ENCODE data around the gene TGIF1. TPM values are rescaled to one million over a fixed set of nuclear protein-coding genes. Genes with fewer than 3 reads are reported as not detected.

TGIF1 gene
- polyA plus RNA-seq, 1 donor from 2014 or later = 3.6 TPM

DNA sequence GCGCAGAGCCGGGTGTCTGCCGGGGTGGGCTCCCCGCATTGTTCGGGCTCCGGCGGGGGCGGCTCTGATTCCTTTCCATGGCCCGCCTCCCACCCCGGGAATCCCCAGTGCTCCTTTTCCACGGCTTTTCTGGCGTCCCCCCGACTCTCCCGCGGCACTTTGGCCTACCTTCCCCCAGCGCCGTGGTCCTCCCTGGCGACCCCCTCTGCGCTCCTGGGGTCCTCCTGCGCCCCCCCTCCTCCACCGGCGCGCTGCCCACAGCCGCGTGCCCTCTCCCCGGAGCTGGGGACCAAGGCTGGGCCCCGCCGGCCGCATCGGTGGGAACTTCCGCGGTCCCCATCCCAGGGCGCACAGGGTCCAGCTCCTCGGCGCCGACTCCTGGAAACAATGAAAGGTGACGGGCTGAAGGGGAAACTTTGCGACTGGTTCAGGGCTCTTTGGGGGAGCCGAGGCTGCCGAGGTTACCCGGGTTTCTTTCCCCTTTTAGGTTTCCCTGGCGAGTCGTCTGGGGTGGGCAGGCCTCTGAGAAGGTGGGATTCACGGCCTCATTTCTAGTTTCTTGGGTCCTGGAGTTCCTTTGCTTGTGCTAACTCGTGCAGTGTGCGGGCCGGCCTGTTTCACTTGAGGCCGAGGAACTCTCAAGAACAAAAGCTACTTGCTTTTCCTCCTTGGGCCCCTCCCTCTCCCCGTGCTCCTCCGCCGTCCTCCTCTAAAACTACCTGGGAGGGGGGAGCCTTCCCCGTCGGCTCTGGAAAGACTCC is 2.2 kb downstream of the TGIF1 start:
- H3K27ac ChIP-seq (ENCODE audit: low read length) = no peak overlapping the region
- H2AFZ ChIP-seq (ENCODE audit: low read depth, low read length) = no peak overlapping the region
- H3K9me3 ChIP-seq (ENCODE audit: low read length) = no peaks in the 10 kb centered on the region
- H3K79me2 ChIP-seq (replicated peaks; ENCODE audit: insufficient read depth, low read length) = peaks cover 53% of the 10 kb centered on the region
- H4K20me1 ChIP-seq (ENCODE audit: insufficient read depth) = no peaks in the 10 kb centered on the region
- no peak overlapping the region for H3K9ac ChIP-seq (ENCODE audit: low read length)
- no peaks in the 10 kb centered on the region for H3F3A ChIP-seq (ENCODE audit: insufficient read depth, low read length, poor library complexity, severe bottlenecking)
- no peaks in the 10 kb centered on the region for H3K9me2 ChIP-seq (ENCODE audit: insufficient read depth, low read length)
- H3K36me3 ChIP-seq (ENCODE audit: insufficient read depth, low read length) = no peaks in the 10 kb centered on the region
- no peak overlapping the region for H3K4me2 ChIP-seq (ENCODE audit: low read length)
- peak overlapping the region; percentile 87 for H3K4me3 ChIP-seq (ENCODE audit: low read length)
- no peak for TF ChIP-seq MXI1 (conservative IDR thresholded peaks at IDR 0.05; ENCODE audit: poor library complexity, severe bottlenecking)
- no peak for TF ChIP-seq POLR2AphosphoS5 (IDR thresholded peaks at IDR 0.05)
- TF ChIP-seq SMC3 (conservative IDR thresholded peaks at IDR 0.05; ENCODE audit: poor library complexity) = no peak
- TF ChIP-seq EZH2 (IDR thresholded peaks at IDR 0.05; ENCODE audit: borderline replicate concordance, insufficient read depth, low read length, poor library complexity, severe bottlenecking) = peak; percentile 73
- no peak for TF ChIP-seq TAF1 (IDR thresholded peaks at IDR 0.05; ENCODE audit: low read depth)
- TF ChIP-seq EP300 (conservative IDR thresholded peaks at IDR 0.05; ENCODE audit: poor library complexity, severe bottlenecking) = no peak
- peaks cover 57% of the 10 kb centered on the region for H3K27me3 ChIP-seq (ENCODE audit: insufficient read depth, low read depth, low read length)

DNA sequence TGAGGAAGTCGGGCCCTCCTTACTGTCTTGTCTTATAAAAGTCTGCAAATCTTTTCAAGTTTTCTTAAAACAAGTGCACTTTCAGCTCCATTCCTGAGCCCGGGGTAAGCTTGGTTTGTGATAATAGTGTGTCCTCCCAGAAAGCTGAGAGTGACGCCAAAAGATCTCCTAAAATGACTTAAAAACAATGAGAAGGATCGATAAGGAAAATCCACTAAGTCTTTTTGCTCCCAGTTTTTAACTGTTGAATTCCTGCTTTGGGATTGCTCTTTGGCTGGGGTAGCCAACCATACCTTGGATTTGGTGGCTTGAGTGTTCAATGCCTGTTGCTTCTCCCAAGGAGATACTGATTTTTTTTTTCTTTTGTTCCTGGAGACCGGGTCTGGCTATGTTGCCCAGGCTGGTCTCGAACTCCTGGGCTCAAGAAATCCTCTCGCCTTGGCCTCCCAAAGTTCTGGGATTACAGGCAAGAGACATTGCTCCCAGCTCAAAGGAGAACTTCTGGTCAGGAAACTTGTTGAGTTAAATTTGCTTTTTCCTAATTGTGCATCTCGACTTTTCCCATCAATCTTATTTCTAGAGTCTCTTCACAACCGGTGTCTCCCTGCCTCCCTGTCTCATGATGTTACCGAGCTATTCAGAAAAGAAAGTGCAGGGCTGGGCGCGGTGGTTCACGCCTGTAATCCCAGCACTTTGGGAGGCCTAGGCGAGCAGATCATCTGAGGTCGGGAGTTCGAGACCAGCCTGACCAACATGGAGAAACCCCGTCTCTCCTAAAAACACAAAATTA is 3.0 kb downstream of the TGIF1 start:
- Histone ChIP-seq H3K9me2 (ENCODE audit: insufficient read depth, low read length) (no peaks in the 10 kb centered on the region), H3K27ac (ENCODE audit: low read length) (no peak overlapping the region), H3F3A (ENCODE audit: insufficient read depth, low read length, poor library complexity, severe bottlenecking) (no peaks in the 10 kb centered on the region), H3K4me2 (ENCODE audit: low read length) (no peak overlapping the region), H3K9ac (ENCODE audit: low read length) (no peak overlapping the region), H3K79me2 (replicated peaks; ENCODE audit: insufficient read depth, low read length) (peaks cover 58% of the 10 kb centered on the region), H2AFZ (ENCODE audit: low read depth, low read length) (no peak overlapping the region), H4K20me1 (ENCODE audit: insufficient read depth) (no peaks in the 10 kb centered on the region), H3K4me3 (ENCODE audit: low read length) (peak overlapping the region; percentile 87), H3K27me3 (ENCODE audit: insufficient read depth, low read depth, low read length) (peaks cover 57% of the 10 kb centered on the region), H3K9me3 (ENCODE audit: low read length) (no peaks in the 10 kb centered on the region), H3K36me3 (ENCODE audit: insufficient read depth, low read length) (peaks cover 4% of the 10 kb centered on the region)
- TF ChIP-seq, protein P1, sequence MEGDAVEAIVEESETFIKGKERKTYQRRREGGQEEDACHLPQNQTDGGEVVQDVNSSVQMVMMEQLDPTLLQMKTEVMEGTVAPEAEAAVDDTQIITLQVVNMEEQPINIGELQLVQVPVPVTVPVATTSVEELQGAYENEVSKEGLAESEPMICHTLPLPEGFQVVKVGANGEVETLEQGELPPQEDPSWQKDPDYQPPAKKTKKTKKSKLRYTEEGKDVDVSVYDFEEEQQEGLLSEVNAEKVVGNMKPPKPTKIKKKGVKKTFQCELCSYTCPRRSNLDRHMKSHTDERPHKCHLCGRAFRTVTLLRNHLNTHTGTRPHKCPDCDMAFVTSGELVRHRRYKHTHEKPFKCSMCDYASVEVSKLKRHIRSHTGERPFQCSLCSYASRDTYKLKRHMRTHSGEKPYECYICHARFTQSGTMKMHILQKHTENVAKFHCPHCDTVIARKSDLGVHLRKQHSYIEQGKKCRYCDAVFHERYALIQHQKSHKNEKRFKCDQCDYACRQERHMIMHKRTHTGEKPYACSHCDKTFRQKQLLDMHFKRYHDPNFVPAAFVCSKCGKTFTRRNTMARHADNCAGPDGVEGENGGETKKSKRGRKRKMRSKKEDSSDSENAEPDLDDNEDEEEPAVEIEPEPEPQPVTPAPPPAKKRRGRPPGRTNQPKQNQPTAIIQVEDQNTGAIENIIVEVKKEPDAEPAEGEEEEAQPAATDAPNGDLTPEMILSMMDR (IDR thresholded peaks at IDR 0.05; ENCODE audit: poor library complexity, severe bottlenecking) = no peak
- TF ChIP-seq RAD21 (conservative IDR thresholded peaks at IDR 0.05) (no peak), EZH2 (IDR thresholded peaks at IDR 0.05; ENCODE audit: borderline replicate concordance, insufficient read depth, low read length, poor library complexity, severe bottlenecking) (no peak), TAF1 (IDR thresholded peaks at IDR 0.05; ENCODE audit: low read depth) (no peak), POLR2AphosphoS5 (IDR thresholded peaks at IDR 0.05) (no peak), SMC3 (conservative IDR thresholded peaks at IDR 0.05; ENCODE audit: poor library complexity) (no peak), MXI1 (conservative IDR thresholded peaks at IDR 0.05; ENCODE audit: poor library complexity, severe bottlenecking) (no peak)

Measured in neural cell (in vitro differentiated cells).